ENCODE data around the gene DDX10. TPM values are rescaled to one million over a fixed set of nuclear protein-coding genes. Genes with fewer than 3 reads are reported as not detected.

The DDX10 gene
- total RNA-seq, 1 donor from 2014 or later, result 33.4 TPM

- DNase-seq, result no peak
These were observed 280.5 kb downstream of the DDX10 start for GRCh38 chr11:108945341-108945740.

DNA sequence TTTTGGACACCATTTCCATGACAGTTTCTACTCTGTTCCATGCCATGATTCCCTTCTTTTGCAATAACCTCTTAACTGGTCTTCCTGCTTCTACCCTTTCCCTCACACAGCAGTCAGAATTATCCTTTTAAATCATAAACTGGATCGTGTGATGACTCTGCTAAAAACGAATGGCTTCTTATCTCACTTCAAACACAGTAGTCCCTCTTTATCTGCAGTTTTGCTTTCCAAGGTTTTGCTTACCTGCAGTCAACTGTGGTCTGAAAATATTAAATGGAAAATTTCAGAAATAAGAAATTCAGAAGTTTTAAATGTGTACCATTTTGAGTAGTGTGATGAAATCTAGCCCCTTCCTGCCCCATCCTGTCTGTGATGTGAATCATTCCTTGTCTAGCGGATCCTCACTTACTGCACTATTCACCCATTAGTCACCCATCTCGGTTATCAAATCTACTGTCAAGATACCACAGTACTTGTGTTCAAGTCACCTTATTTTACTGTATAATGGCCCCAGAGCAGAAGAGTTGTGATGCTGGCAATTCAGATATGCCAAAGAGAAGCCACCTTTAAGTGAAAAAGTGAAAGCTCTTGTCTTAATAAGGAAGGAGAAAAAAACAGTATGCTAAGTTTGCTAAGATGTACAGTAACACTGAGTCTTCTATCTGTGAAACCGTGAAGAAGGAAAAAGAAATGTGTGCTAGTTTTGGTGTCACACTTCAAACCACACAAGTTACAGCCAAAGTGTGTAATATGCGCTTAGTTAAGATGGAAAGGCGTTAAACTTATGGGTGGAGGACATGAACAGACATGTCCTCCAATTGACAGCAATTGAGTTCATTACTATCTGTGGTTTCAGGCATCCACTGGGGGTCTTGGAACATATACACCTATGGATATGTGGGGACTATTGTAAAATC, 283.0 kb downstream of the DDX10 start:
- DNase-seq, result no peak

GRCh38 chr11:108958368-108959104, 293.7 kb downstream of the DDX10 start:
- DNase-seq, result no peak

DNA sequence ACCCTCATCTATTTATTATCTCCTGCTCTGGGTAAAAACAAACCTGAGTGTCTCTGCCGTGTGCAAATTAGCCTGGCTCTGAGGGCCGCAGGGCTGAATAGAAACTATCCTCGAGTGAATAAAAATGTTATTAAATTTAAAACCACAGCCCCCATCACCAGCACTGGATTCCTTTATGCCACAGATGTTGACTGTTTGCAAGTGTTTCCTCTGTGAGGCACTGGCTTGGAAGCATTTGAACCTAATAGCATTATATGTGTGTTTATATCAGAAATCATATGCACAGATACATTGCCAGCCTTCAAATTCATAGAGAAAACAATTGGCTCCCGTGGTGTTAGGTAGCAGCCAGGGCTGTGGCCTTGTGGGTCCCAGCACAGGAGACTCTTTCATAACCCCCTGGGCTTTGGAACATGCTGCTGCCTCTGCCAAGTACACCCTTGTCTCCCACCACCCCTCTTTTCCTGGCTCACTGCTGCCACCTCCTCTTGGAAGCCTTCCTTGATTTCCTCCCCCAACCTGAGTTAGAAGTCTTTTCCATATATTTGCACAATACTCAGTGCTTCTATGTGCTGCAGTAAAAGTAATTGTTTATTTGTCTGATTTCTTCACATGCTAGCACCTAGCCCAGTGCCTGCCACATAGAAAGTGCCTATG, 294.4 kb downstream of the DDX10 start:
- no peak for DNase-seq

DNA sequence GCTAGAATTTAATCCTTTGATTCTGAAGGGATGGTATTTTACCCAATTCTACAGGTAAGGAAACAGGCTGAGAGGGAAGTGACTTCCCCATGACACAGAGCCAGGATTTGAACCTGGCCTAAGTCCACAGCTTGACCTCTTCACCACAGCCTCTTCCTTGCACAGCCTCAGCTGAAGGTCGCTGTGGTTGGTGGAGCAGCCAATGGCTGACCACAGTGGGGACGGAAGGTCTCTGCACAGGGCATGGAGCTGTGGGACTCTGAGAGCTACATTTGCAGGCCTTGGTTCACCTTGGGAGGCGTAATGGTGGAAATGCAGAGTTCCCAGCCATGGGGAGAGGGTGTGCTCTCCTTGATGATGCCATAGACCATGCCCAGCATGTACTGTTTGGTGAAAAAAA, 295.0 kb downstream of the DDX10 start:
- DNase-seq, result no peak

DNA sequence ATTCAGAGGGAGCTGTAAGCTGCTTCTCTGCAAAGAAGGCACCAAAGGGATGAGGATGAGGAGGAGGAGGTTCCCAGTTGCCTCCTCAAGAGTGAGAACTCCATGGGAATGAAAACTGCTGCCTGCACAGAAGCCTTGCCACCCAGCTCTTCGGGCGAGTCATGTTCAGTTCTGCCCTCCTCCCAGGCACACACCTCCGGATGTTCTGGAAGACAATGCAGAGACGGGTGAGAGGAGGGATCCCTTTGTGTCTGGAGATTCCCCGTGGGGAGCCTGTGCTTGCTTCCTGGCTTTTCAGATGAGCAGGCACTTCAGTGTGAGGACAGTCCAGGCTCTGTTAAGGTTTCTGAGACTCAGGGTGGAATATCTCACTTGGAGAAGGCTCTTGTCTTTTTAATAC, 295.6 kb downstream of the DDX10 start:
- peak; percentile 30 for DNase-seq

- DNase-seq, result no peak
These were observed 296.2 kb downstream of the DDX10 start for GRCh38 chr11:108961095-108961494.

- DNase-seq, result no peak
These were observed 298.2 kb downstream of the DDX10 start for GRCh38 chr11:108963118-108963517.

- no peak for DNase-seq
These were observed 300.6 kb downstream of the DDX10 start for GRCh38 chr11:108965306-108966001.

DNA sequence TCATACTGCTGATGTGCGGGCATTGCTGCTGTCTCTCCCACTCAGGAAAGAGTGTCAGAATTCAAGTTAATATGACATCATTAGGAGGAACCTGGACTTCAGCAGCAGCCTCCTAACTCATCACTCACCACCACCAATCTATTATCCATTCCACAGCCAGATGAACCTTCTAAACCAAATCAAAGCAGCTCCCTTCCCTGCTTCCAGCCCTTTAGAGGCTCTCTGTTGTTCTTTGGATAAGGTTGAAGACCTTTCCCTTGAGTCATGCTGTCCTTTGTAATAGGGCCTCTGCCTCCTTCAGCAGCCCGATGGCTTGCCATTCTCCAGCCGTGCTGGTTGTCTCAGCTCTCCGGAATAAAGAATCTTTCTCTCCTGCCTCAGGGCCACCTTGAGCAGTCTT, 301.3 kb downstream of the DDX10 start:
- no peak for DNase-seq

DNA sequence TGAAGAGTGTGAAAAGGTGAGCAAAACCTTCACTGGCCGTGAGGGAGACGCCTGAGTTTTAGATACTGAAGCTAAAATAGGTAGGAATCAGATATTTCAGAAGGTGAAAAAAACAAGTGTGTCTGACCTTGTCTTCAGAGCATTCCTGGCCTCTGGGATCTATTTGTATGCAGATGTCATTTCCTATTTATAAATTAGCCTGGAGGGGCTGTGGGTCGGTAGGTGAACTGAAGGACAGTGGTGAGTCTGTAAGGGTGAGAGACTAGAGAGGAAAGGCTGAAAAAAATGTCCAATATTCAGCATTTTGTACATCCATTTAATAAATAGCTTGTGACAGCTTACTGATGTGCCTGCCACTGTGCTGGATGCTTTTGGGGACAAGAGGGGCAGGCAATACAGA, 302.1 kb downstream of the DDX10 start:
- no peak for DNase-seq

DNA sequence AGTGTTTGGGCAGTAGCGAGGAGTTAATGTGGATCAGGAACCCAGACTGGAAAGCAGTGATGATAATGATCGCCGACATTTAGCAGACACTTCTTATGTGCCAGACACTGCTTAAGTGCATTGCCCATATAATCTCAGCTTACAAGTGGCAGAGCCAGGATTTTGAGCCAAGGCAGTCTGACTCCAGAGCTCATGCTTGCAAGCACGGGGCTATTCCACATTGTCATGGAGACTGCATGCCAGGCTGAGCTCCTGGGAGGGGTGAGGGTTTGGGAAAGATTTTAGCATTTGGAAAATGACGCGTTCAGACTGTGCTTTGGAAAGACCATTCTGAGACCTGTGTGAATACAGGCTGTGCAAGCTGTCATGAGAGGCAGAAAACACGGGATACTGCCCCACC, 302.7 kb downstream of the DDX10 start:
- peak; percentile 67 for DNase-seq

DNA sequence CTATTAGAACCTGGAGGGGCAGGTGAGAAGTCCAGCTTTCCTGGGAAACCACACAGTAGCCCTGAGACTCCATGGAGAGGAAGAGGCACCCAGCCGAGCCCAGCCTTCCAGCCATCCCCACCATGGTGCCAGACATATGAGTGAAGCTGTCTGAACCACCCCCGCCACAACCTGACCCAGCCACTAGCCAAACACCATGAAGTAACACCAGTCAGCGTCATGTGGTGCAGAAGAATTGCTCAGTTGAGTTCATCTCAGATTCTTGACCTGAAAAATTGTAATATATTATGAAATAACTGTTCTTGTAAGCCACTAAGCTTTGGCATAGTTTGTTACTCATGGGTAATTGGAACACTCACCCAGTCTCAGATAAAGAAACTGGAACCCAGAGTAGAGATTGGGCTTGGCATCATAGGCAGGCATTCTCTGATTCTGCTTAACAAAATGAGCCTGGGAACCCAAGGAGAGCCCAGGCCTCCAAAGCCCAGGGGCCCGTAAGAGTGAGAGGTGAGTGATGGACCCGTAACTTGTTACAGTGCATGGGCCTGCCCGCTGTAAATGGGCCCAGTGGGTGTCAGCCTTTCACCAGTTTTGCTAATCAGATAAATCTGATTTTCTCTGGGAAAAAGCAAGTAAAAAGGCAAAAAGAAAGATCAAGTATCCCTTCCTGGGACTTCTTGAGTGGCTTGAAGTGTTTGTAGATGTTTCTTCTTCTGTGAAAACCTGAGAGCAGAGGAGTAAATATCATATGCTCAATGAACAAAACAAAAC, 305.5 kb downstream of the DDX10 start:
- no peak for DNase-seq

- DNase-seq, result no peak
These were observed 308.7 kb downstream of the DDX10 start for GRCh38 chr11:108973402-108974162.

DNA sequence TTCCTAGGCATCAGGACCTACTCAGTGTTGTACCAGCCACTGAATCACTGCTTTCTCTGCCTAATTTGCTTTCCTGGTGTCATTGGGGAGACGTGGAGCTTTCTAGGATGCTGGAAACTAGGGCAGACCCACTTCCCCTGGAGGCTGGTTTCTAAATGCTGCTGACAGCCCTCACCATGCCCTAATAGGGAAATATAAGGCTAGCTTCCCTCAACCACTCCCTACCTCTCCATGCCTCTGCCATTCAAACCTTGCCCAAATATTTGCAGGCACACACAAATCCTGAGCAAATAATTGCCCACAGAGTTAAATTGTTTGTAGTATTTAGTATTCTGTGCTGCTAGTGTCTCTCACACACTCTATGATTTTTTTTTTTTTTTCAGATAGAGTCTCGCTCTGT, 310.2 kb downstream of the DDX10 start:
- no peak for DNase-seq

DNA sequence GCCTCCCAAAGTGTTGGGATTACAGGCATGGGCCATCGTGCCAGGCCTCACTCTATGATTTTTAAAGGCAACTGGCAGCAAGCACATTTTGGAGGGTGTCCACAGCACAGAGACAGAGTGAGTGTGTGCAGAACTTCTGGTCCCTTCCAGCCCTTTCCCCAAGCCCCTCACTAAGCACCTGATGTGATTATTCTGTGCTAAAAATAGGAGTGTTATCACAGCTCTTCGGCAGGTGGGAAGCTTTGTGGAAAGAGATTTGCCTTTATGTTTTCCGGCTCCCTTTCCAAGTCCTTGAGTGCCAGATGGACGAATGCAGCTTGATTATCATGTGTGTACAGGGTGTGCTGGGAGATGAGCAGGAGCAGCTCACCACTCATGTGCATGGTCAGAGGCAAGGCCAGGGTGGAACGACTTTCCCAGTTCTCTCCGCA, 310.8 kb downstream of the DDX10 start:
- peak; percentile 12 for DNase-seq

DNA sequence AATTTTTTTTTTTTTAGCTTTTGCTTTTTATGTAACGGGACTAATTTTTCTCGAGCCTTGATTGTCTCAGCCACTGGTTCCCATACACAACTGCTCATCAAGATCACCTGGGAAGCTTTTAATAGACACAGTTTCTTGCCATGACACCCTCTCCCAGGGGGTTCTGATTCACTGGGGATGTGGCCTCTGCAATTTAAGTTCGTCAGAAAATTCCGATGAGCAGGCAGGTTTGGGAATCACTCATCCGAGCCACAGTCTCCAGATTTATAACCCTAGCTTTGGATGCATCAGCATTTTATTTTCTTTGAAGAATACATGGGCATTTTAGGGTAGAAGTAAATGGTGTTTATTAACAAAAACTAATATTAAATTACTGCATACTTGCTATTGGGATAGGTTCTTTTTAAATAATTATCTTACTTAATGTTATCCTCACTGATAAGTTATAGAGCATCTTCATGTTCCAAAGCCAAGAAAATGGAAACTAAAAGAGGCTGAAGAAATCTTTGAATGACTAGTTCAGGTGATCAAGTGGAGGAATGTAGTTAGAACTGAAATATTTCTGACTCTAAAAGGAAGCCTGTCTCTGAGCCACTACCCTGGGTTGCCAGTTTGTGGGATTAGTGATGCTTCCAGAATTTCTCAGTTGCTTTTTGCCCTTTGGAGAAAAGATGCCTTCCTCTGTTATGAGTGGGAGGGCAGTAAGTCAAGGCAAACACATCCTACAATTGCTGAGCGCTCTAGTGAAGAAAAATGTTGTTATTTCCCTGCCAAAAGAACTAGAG, 319.0 kb downstream of the DDX10 start:
- no peak for DNase-seq

GRCh38 chr11:108984523-108984922, 319.7 kb downstream of the DDX10 start:
- DNase-seq, result no peak

- DNase-seq, result no peak
These were observed 320.5 kb downstream of the DDX10 start for GRCh38 chr11:108985236-108985944.

Measured in occipital lobe (tissue), 2 donors.